ENCODE measurements around the gene MOSPD2.
A peak's percentile ranks its signal among the peaks of the same experiment; 100 is the strongest.

The MOSPD2 gene

GRCh38 chrX:14872851-14873675, at the start of gene MOSPD2, which contains the start of gene FANCB:
MOSPD2 (plus strand) TSS chrX:14873421; CDS start chrX:14873529, 108 bp downstream.
FANCB (minus strand) TSS chrX:14873069; CDS start chrX:14865510, 7,559 bp downstream.
- peak; percentile 95 for DNase-seq

- no peak for DNase-seq
Measured at GRCh38 chrX:14825851-14826250, 47.4 kb upstream of the MOSPD2 start.

- no peak for DNase-seq
Measured at GRCh38 chrX:14826319-14826718, 46.9 kb upstream of the MOSPD2 start.

GRCh38 chrX:14829643-14830042, 43.6 kb upstream of the MOSPD2 start:
- no peak for DNase-seq

GRCh38 chrX:14832151-14832550, 41.1 kb upstream of the MOSPD2 start:
- no peak for DNase-seq

- no peak for DNase-seq
Measured at GRCh38 chrX:14832586-14832985, 40.6 kb upstream of the MOSPD2 start.

- no peak for DNase-seq
Measured at GRCh38 chrX:14837155-14837554, 36.1 kb upstream of the MOSPD2 start.

- no peak for DNase-seq
Measured at GRCh38 chrX:14843666-14844065, 29.6 kb upstream of the MOSPD2 start.

GRCh38 chrX:14851526-14851925, 21.7 kb upstream of the MOSPD2 start:
- no peak for DNase-seq

- DNase-seq = no peak
Measured at GRCh38 chrX:14864631-14865030, 8.6 kb upstream of the MOSPD2 start.

- no peak for DNase-seq
Measured at GRCh38 chrX:14865201-14865600, 8.0 kb upstream of the MOSPD2 start.

GRCh38 chrX:14871767-14872166, 1.5 kb upstream of the MOSPD2 start:
- DNase-seq = no peak

- DNase-seq = peak; percentile 13
Measured at GRCh38 chrX:14872355-14872754, 866 bp upstream of the MOSPD2 start.

- no peak for DNase-seq
Measured at GRCh38 chrX:14873676-14874049, 442 bp downstream of the MOSPD2 start.

- no peak for DNase-seq
Measured at GRCh38 chrX:14875624-14876023, 2.4 kb downstream of the MOSPD2 start.

- no peak for DNase-seq
Measured at GRCh38 chrX:14883826-14884225, 10.6 kb downstream of the MOSPD2 start.

GRCh38 chrX:14884714-14885113, 11.5 kb downstream of the MOSPD2 start:
- DNase-seq = no peak

GRCh38 chrX:14886252-14886651, 13.0 kb downstream of the MOSPD2 start:
- DNase-seq = no peak

GRCh38 chrX:14896273-14896672, 23.1 kb downstream of the MOSPD2 start:
- DNase-seq = no peak

- DNase-seq = no peak
Measured at GRCh38 chrX:14897042-14897441, 23.8 kb downstream of the MOSPD2 start.

GRCh38 chrX:14899607-14900006, 26.4 kb downstream of the MOSPD2 start:
- DNase-seq = no peak

GRCh38 chrX:14902537-14902936, 29.3 kb downstream of the MOSPD2 start:
- no peak for DNase-seq

- no peak for DNase-seq
Measured at GRCh38 chrX:14903891-14904290, 30.7 kb downstream of the MOSPD2 start.

- no peak for DNase-seq
Measured at GRCh38 chrX:14913241-14913640, 40.0 kb downstream of the MOSPD2 start.

- no peak for DNase-seq
Measured at GRCh38 chrX:14915596-14915995, 42.4 kb downstream of the MOSPD2 start.
